CD14-positive monocyte (primary cell): ENCODE results near the gene MYO6. TPM values are rescaled to one million over a fixed set of nuclear protein-coding genes. Genes with fewer than 3 reads are reported as not detected.

Experiments
- DNase-seq, 3 donors: peaks; one replicate each; pipeline ENCODE4 v3.0.0-alpha.2; 2011 to 2022
- H2AFZ ChIP-seq: 2 replicates; pipeline ENCODE4 v1.6.0; 2012; ENCODE audit warnings: mild to moderate bottlenecking, low read depth, low read length, inconsistent platforms; ENCODE audit not compliant: insufficient read depth, poor library complexity, severe bottlenecking
- H3K27ac ChIP-seq, 2 donors: 1 replicate in 1 of 2; 2 replicates in 1 of 2; pipeline ENCODE4 v1.5.1; 2012 to 2013; ENCODE audit warnings: low read length in 2 of 2, control low read depth in 1 of 2, inconsistent platforms in 1 of 2, low read depth in 1 of 2, mild to moderate bottlenecking in 1 of 2
- H3K27me3 ChIP-seq, 2 donors: one replicate each; pipeline versions ENCODE4 v1.6.0 to v1.6.1; 2011 to 2013; ENCODE audit warnings: low read length in 2 of 2; ENCODE audit not compliant: control insufficient read depth in 2 of 2, insufficient read depth in 2 of 2
- H3K36me3 ChIP-seq, 2 donors: replicated peaks in 1 of 2; 1 replicate in 1 of 2; 2 replicates in 1 of 2; pipeline versions ENCODE4 v1.5.1 to v1.6.1; 2012 to 2013; ENCODE audit warnings: low read length in 2 of 2, control low read depth in 1 of 2, inconsistent platforms in 1 of 2, mild to moderate bottlenecking in 1 of 2; ENCODE audit not compliant: insufficient read depth in 2 of 2, control insufficient read depth in 1 of 2
- H3K4me1 ChIP-seq, 2 donors: 1 replicate in 1 of 2; 2 replicates in 1 of 2; pipeline versions ENCODE4 v1.5.1 to v1.6.1; 2012 to 2013; ENCODE audit warnings: low read length in 2 of 2, control low read depth in 1 of 2, inconsistent platforms in 1 of 2, mild to moderate bottlenecking in 1 of 2, moderate library complexity in 1 of 2; ENCODE audit not compliant: insufficient read depth in 2 of 2, control insufficient read depth in 1 of 2
- H3K4me2 ChIP-seq: replicated peaks from 2 replicates; pipeline ENCODE3; 2012; ENCODE audit warnings: low read length, moderate library complexity, mild to moderate bottlenecking; ENCODE audit not compliant: poor library complexity, severe bottlenecking; ENCODE audit errors: extremely low read depth
- H3K4me3 ChIP-seq, 3 experiments: fragments of 200-600 bp in 1 of 3; sonication (generic) in 1 of 3; replicated peaks in 1 of 3; 1 replicate in 2 of 3; 2 replicates in 1 of 3; pipeline ENCODE4 v1.5.1; 2011 to 2013; ENCODE audit warnings: low read length in 3 of 3, mild to moderate bottlenecking in 3 of 3, control low read depth in 2 of 3, low read depth in 2 of 3, inconsistent platforms in 1 of 3, moderate library complexity in 1 of 3
- H3K79me2 ChIP-seq: 2 replicates; pipeline ENCODE4 v1.6.0; 2012; ENCODE audit warnings: mild to moderate bottlenecking, control low read depth, inconsistent platforms, low read length, moderate library complexity; ENCODE audit not compliant: insufficient read depth
- H3K9ac ChIP-seq: 2 replicates; pipeline ENCODE4 v1.6.0; 2017; ENCODE audit warnings: low read length, mild to moderate bottlenecking; ENCODE audit not compliant: insufficient read depth, poor library complexity, severe bottlenecking
- H3K9me3 ChIP-seq, 2 donors: replicated peaks in 1 of 2; 1 replicate in 1 of 2; 2 replicates in 1 of 2; pipeline versions ENCODE4 v1.5.1 to v1.6.1; 2012 to 2013; ENCODE audit warnings: low read length in 2 of 2, control low read depth in 1 of 2; ENCODE audit not compliant: control insufficient read depth in 1 of 2, insufficient read depth in 1 of 2
- H4K20me1 ChIP-seq: 2 replicates; pipeline ENCODE4 v1.6.0; 2012; ENCODE audit warnings: mild to moderate bottlenecking, low read length, control low read depth, moderate library complexity; ENCODE audit not compliant: insufficient read depth
- H3K27ac Mint-ChIP-seq, 7 donors: one replicate each; pipeline ENCODE4 v1.8.0; 2020; ENCODE audit warnings: mild to moderate bottlenecking in 7 of 7, mixed read lengths in 7 of 7, moderate library complexity in 6 of 7, inconsistent platforms in 2 of 7
- H3K27me3 Mint-ChIP-seq, 3 donors: one replicate each; pipeline ENCODE4 v1.8.0; 2021 to 2022; ENCODE audit warnings: low read depth in 3 of 3, mild to moderate bottlenecking in 3 of 3, mixed read lengths in 3 of 3, moderate library complexity in 3 of 3, inconsistent platforms in 1 of 3
- H3K36me3 Mint-ChIP-seq, 2 donors: one replicate each; pipeline ENCODE4 v1.8.0; 2020; ENCODE audit warnings: mixed read lengths in 2 of 2, inconsistent platforms in 1 of 2, mild to moderate bottlenecking in 1 of 2
- H3K4me1 Mint-ChIP-seq: one replicate; pipeline ENCODE4 v1.8.0; 2020; ENCODE audit warnings: mild to moderate bottlenecking, mixed read lengths
- H3K4me3 Mint-ChIP-seq, 2 donors: one replicate each; pipeline ENCODE4 v1.8.0; 2020; ENCODE audit warnings: mild to moderate bottlenecking in 2 of 2, mixed read lengths in 2 of 2, moderate library complexity in 1 of 2
- H3K9me3 Mint-ChIP-seq, 7 donors: one replicate each; pipeline ENCODE4 v1.8.0; 2020 to 2022; ENCODE audit warnings: mixed read lengths in 7 of 7, mild to moderate bottlenecking in 6 of 7, moderate library complexity in 6 of 7, inconsistent platforms in 2 of 7
- CTCF ChIP-seq: fragments of 200-600 bp; IDR thresholded peaks from one replicate; pipeline ENCODE4 v1.8.0; 2022; ENCODE audit warnings: antibody characterized with exemption, mild to moderate bottlenecking
- WGBS: methylation state at CpG from one replicate; pipeline ENCODE4 v1.1.5; 2013; ENCODE audit warnings: missing lambda C conversion rate; ENCODE audit not compliant: insufficient coverage; 5-methylcytosine and 5-hydroxymethylcytosine counted together
- intact Hi-C, 2 donors: fragments of 100-400 bp; cut with micrococcal nuclease; formaldehyde crosslinking; loops; one replicate each; pipeline versions ENCODE4 v1.15.0 to v1.15.1; 2023
- polyA plus RNA-seq, 3 donors: library from polyadenylated mRNA; depleted of rRNA in 1 of 3; unstranded in 2 of 3; stranded (reverse) in 1 of 3; fragments of 300-500 nt in 2 of 3; fragments of >200 nt in 1 of 3; fragmentation: Illumina TruSeq in 2 of 3; gene quantifications; 1 replicate in 2 of 3; 2 replicates in 1 of 3; pipeline ENCODE4 v1.2.3, GENCODE V29; 2012 to 2021

Gene MYO6
- polyA plus RNA-seq, 3 donors: not detected

GRCh38 chr6:75842732-75843131 is 93.7 kb downstream of the MYO6 start:
- no peak overlapping the region for H3K4me3 ChIP-seq
- no peak overlapping the region for H3K4me2 ChIP-seq
- no peak overlapping the region for H3K4me3 Mint-ChIP-seq
- no peaks in the 10 kb centered on the region for H3K36me3 Mint-ChIP-seq
- no peaks in the 10 kb centered on the region for H3K36me3 ChIP-seq
- H3K4me1 ChIP-seq: no peaks in the 10 kb centered on the region
- intact Hi-C loops: no loop called here
- DNase-seq: no peak
- H3K4me1 Mint-ChIP-seq: no peaks in the 10 kb centered on the region
- peaks cover 0 to 4% (median 4%) of the 10 kb centered on the region in 3 donors for H3K27me3 Mint-ChIP-seq
- no peak overlapping the region for H3K27ac Mint-ChIP-seq
- H3K27me3 ChIP-seq: no peaks in the 10 kb centered on the region
- no peak overlapping the region for H2AFZ ChIP-seq
- no peak overlapping the region for H3K9ac ChIP-seq
- no peak for TF ChIP-seq CTCF
- no CpG with 5 or more reads among the region's 2 CpGs for WGBS
- no peaks in the 10 kb centered on the region for H4K20me1 ChIP-seq
- no peaks in the 10 kb centered on the region for H3K9me3 ChIP-seq
- H3K79me2 ChIP-seq: no peaks in the 10 kb centered on the region
- H3K27ac ChIP-seq: no peak overlapping the region
- peaks cover 0 to 4% (median 0%) of the 10 kb centered on the region in 7 donors for H3K9me3 Mint-ChIP-seq

DNA sequence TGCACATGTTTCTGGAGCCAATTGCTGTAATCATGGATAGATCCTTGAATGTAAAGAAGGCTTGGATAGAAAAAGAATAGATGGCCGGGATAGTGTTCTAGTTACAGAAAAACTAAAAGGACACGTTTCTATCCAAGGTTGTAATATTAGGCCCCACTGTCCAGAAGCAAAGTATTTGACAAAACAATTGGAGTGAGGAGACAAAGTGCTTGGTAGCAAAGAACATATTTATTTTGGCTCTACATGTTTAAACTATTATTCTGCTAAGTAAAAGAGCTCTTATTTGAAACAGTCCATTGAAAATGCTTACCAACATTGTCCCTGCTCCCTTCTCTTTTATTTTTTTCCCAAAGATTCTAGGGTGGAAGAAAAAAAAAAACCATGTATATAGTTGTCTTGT is 94.4 kb downstream of the MYO6 start:
- Histone ChIP-seq H3K79me2 (no peaks in the 10 kb centered on the region), H4K20me1 (no peaks in the 10 kb centered on the region), H3K4me1 (no peaks in the 10 kb centered on the region), H3K9ac (no peak overlapping the region), H3K36me3 (no peaks in the 10 kb centered on the region), H3K9me3 (no peaks in the 10 kb centered on the region), H3K27ac (no peak overlapping the region), H3K4me3 (no peak overlapping the region), H3K4me2 (no peak overlapping the region), H3K27me3 (no peaks in the 10 kb centered on the region), H2AFZ (no peak overlapping the region)
- intact Hi-C loops: no loop called here
- Mint-ChIP-seq H3K4me3 (no peak overlapping the region), H3K4me1 (no peaks in the 10 kb centered on the region), H3K27ac (no peak overlapping the region), H3K27me3 (peaks cover 0 to 4% (median 0%) of the 10 kb centered on the region in 3 donors), H3K9me3 (peaks cover 0 to 4% (median 0%) of the 10 kb centered on the region in 7 donors), H3K36me3 (no peaks in the 10 kb centered on the region)
- 86% methylated on average over 2 of the region's 2 CpGs for WGBS
- DNase-seq: no peak
- TF ChIP-seq CTCF: no peak
